ENCODE measurements around the gene OR4M1.
"Not testable (repeated sequence)": the region's sequence is repeated elsewhere in the genome, so short reads cannot be mapped to it uniquely, and the experiment has no call there.

Gene OR4M1

GRCh38 chr14:19796520-19797108, 23.3 kb downstream of the OR4M1 start:
- not testable (repeated sequence) for H3K27me3 ChIP-seq (ENCODE audit: insufficient read depth, low read length); H3K4me1 ChIP-seq (ENCODE audit: insufficient read depth, low read length, severe bottlenecking); H3K9ac ChIP-seq (ENCODE audit: low read length); H3K9me3 ChIP-seq (ENCODE audit: low read length); H4K20me1 ChIP-seq (ENCODE audit: insufficient read depth, low read length); H3K4me3 ChIP-seq (ENCODE audit: low read depth, low read length, poor library complexity, severe bottlenecking); H3K79me2 ChIP-seq (ENCODE audit: insufficient read depth, low read length); H2AFZ ChIP-seq (ENCODE audit: low read length); H3K27ac ChIP-seq (ENCODE audit: low read depth, low read length, poor library complexity, severe bottlenecking); H3K4me2 ChIP-seq (ENCODE audit: low read length); H3K9me2 ChIP-seq (ENCODE audit: low read depth, low read length); H3F3A ChIP-seq (ENCODE audit: insufficient read depth, low read length); H3K36me3 ChIP-seq (ENCODE audit: insufficient read depth, low read length)

- H3K36me3 ChIP-seq (ENCODE audit: insufficient read depth, low read length), result no peaks in the 10 kb centered on the region
- H3K27ac ChIP-seq (ENCODE audit: low read depth, low read length, poor library complexity, severe bottlenecking), result no peak overlapping the region
- H3K4me3 ChIP-seq (ENCODE audit: low read depth, low read length, poor library complexity, severe bottlenecking), result no peak overlapping the region
- no peak overlapping the region for H3K4me2 ChIP-seq (ENCODE audit: low read length)
- H3K79me2 ChIP-seq (ENCODE audit: insufficient read depth, low read length), result no peaks in the 10 kb centered on the region
- H4K20me1 ChIP-seq (ENCODE audit: insufficient read depth, low read length), result no peaks in the 10 kb centered on the region
- H3F3A ChIP-seq (ENCODE audit: insufficient read depth, low read length), result no peaks in the 10 kb centered on the region
- H3K9me2 ChIP-seq (ENCODE audit: low read depth, low read length), result no peaks in the 10 kb centered on the region
- H3K9me3 ChIP-seq (ENCODE audit: low read length), result no peaks in the 10 kb centered on the region
- no peak overlapping the region for H2AFZ ChIP-seq (ENCODE audit: low read length)
- no peak for TF ChIP-seq EZH2 (IDR thresholded peaks at IDR 0.05; ENCODE audit: borderline replicate concordance, low read length)
- no peak for TF ChIP-seq CTCF (IDR thresholded peaks at IDR 0.05; ENCODE audit: low read length)
- no peak overlapping the region for H3K9ac ChIP-seq (ENCODE audit: low read length)
- H3K27me3 ChIP-seq (ENCODE audit: insufficient read depth, low read length), result no peaks in the 10 kb centered on the region
- no peaks in the 10 kb centered on the region for H3K4me1 ChIP-seq (ENCODE audit: insufficient read depth, low read length, severe bottlenecking)
These were observed 26.6 kb downstream of the OR4M1 start for GRCh38 chr14:19799880-19800279.

GRCh38 chr14:19800282-19801117, 27.2 kb downstream of the OR4M1 start:
- no peak for TF ChIP-seq CTCF (IDR thresholded peaks at IDR 0.05; ENCODE audit: low read length)
- TF ChIP-seq EZH2 (IDR thresholded peaks at IDR 0.05; ENCODE audit: borderline replicate concordance, low read length), result no peak
- Histone ChIP-seq H3F3A (ENCODE audit: insufficient read depth, low read length) (no peaks in the 10 kb centered on the region), H3K9me2 (ENCODE audit: low read depth, low read length) (no peaks in the 10 kb centered on the region), H3K9ac (ENCODE audit: low read length) (no peak overlapping the region), H4K20me1 (ENCODE audit: insufficient read depth, low read length) (no peaks in the 10 kb centered on the region), H3K4me2 (ENCODE audit: low read length) (no peak overlapping the region), H3K4me3 (ENCODE audit: low read depth, low read length, poor library complexity, severe bottlenecking) (no peak overlapping the region), H3K79me2 (ENCODE audit: insufficient read depth, low read length) (no peaks in the 10 kb centered on the region), H3K9me3 (ENCODE audit: low read length) (no peaks in the 10 kb centered on the region), H3K27me3 (ENCODE audit: insufficient read depth, low read length) (no peaks in the 10 kb centered on the region), H2AFZ (ENCODE audit: low read length) (no peak overlapping the region), H3K4me1 (ENCODE audit: insufficient read depth, low read length, severe bottlenecking) (no peaks in the 10 kb centered on the region), H3K36me3 (ENCODE audit: insufficient read depth, low read length) (no peaks in the 10 kb centered on the region), H3K27ac (ENCODE audit: low read depth, low read length, poor library complexity, severe bottlenecking) (no peak overlapping the region)

DNA sequence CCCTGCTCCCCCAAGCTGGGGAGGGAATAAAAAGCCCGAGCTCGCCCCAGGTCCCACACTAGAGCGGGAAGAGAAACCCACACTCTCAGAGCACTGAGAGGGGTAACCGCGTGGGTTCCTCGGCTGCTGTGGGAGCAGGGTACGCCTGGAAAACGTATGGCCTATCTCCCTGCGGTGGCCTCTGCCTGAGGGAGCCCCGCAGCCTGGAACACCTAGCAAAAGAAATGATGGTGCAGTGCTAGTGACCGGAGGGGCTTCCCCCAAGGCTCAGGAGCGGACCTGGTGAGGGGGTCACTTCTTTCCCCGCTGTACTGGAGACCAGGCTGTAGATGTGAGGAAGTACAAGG, 27.8 kb downstream of the OR4M1 start:
- no peak for TF ChIP-seq EZH2 (IDR thresholded peaks at IDR 0.05; ENCODE audit: borderline replicate concordance, low read length)
- no peak for TF ChIP-seq CTCF (IDR thresholded peaks at IDR 0.05; ENCODE audit: low read length)
- Histone ChIP-seq H3F3A (ENCODE audit: insufficient read depth, low read length) (no peaks in the 10 kb centered on the region), H3K9me2 (ENCODE audit: low read depth, low read length) (no peaks in the 10 kb centered on the region), H3K4me1 (ENCODE audit: insufficient read depth, low read length, severe bottlenecking) (no peaks in the 10 kb centered on the region), H3K9me3 (ENCODE audit: low read length) (no peaks in the 10 kb centered on the region), H4K20me1 (ENCODE audit: insufficient read depth, low read length) (no peaks in the 10 kb centered on the region), H3K4me3 (ENCODE audit: low read depth, low read length, poor library complexity, severe bottlenecking) (no peak overlapping the region), H3K27me3 (ENCODE audit: insufficient read depth, low read length) (no peaks in the 10 kb centered on the region), H3K79me2 (ENCODE audit: insufficient read depth, low read length) (no peaks in the 10 kb centered on the region), H2AFZ (ENCODE audit: low read length) (no peak overlapping the region), H3K36me3 (ENCODE audit: insufficient read depth, low read length) (no peaks in the 10 kb centered on the region), H3K9ac (ENCODE audit: low read length) (no peak overlapping the region), H3K4me2 (ENCODE audit: low read length) (no peak overlapping the region), H3K27ac (ENCODE audit: low read depth, low read length, poor library complexity, severe bottlenecking) (no peak overlapping the region)

GRCh38 chr14:19803470-19803869, 30.2 kb downstream of the OR4M1 start, which contains the start of gene OR4N2:
Gene OR4N2 (plus strand): TSS chr14:19803770. CDS start chr14:19827449, 23,679 bp downstream.
- not testable (repeated sequence) for H3K27ac ChIP-seq (ENCODE audit: low read depth, low read length, poor library complexity, severe bottlenecking)

More at GRCh38 chr14:19803470-19803869, 30.2 kb downstream of the OR4M1 start, which contains the start of gene OR4N2:
- not testable (repeated sequence) for H3K79me2 ChIP-seq (ENCODE audit: insufficient read depth, low read length); H3K36me3 ChIP-seq (ENCODE audit: insufficient read depth, low read length); H2AFZ ChIP-seq (ENCODE audit: low read length); H3K4me3 ChIP-seq (ENCODE audit: low read depth, low read length, poor library complexity, severe bottlenecking); H3K9me2 ChIP-seq (ENCODE audit: low read depth, low read length); H3K4me1 ChIP-seq (ENCODE audit: insufficient read depth, low read length, severe bottlenecking); H3K27me3 ChIP-seq (ENCODE audit: insufficient read depth, low read length); H3K9me3 ChIP-seq (ENCODE audit: low read length); H3K4me2 ChIP-seq (ENCODE audit: low read length); H4K20me1 ChIP-seq (ENCODE audit: insufficient read depth, low read length); H3F3A ChIP-seq (ENCODE audit: insufficient read depth, low read length); H3K9ac ChIP-seq (ENCODE audit: low read length)
